OCI-LY3 (cell line): Measurements from ENCODE around the gene SLC38A1.

Source experiments
- H2AFZ ChIP-seq: fragments of 200-600, 300-600 bp; shearing (Covaris generic); 2 replicates; pipeline ENCODE4 v1.6.0; 2014; ENCODE audit warnings: antibody characterized with exemption, low read depth, low read length
- H3K27ac ChIP-seq: fragments of 200-600, 300-600 bp; sonication (generic); 2 replicates; pipeline ENCODE4 v1.5.1; 2014; ENCODE audit warnings: mild to moderate bottlenecking, low read length, moderate library complexity, mixed read lengths
- H3K27me3 ChIP-seq: fragments of 200-600, 300-600 bp; sonication (generic); 2 replicates; pipeline ENCODE4 v1.6.1; 2014; ENCODE audit warnings: low read depth, low read length, mixed read lengths
- H3K36me3 ChIP-seq: fragments of 200-600, 300-600 bp; sonication (generic); replicated peaks from 2 replicates; pipeline ENCODE3; 2014; ENCODE audit warnings: low read depth, low read length, mixed read lengths
- H3K4me1 ChIP-seq: fragments of 300-600, 200-600 bp; sonication (generic); 2 replicates; pipeline ENCODE4 v1.6.1; 2014; ENCODE audit warnings: low read length, mixed read lengths
- H3K4me2 ChIP-seq: fragments of 200-600, 300-600 bp; sonication (generic); 2 replicates; pipeline ENCODE4 v1.6.1; 2014; ENCODE audit warnings: low read length, mixed read lengths
- H3K4me3 ChIP-seq: fragments of 300-600, 200-600 bp; sonication (generic); 2 replicates; pipeline ENCODE4 v1.5.1; 2014; ENCODE audit warnings: antibody characterized with exemption, mild to moderate bottlenecking, low read length, moderate library complexity
- H3K79me2 ChIP-seq: fragments of 300-600, 200-600 bp; shearing (Covaris generic); 2 replicates; pipeline ENCODE4 v1.6.1; 2014; ENCODE audit warnings: mild to moderate bottlenecking, low read length, mixed read lengths
- H3K9ac ChIP-seq: fragments of 300-600, 200-600 bp; shearing (Covaris generic); 2 replicates; pipeline ENCODE4 v1.6.0; 2014; ENCODE audit warnings: mild to moderate bottlenecking, low read length, moderate library complexity
- H3K9me3 ChIP-seq: fragments of 200-600, 300-600 bp; shearing (Covaris generic); 2 replicates; pipeline ENCODE4 v1.6.1; 2014; ENCODE audit warnings: low read length, mixed read lengths; ENCODE audit not compliant: insufficient read depth
- H4K20me1 ChIP-seq: fragments of 200-600, 300-600 bp; sonication (generic); 2 replicates; pipeline ENCODE4 v1.6.1; 2016; ENCODE audit warnings: low read length, mixed read lengths; ENCODE audit not compliant: insufficient read depth
- EZH2phosphoT487 ChIP-seq: fragments of 200-600 bp; shearing (Covaris generic); IDR thresholded peaks from 2 replicates; pipeline ENCODE4 v1.6.1; 2018; ENCODE audit warnings: antibody characterized with exemption, mixed run types, low read depth
- TF ChIP-seq, protein P1 (sequence below): fragments of 200-600, 300-600 bp; sonication (generic); IDR thresholded peaks from 2 replicates; pipeline ENCODE4 v1.5.1; 2014; ENCODE audit warnings: antibody characterized with exemption, low read length, low read depth

SLC38A1 gene

GRCh38 chr12:46244997-46245396 lies 23.8 kb downstream of the SLC38A1 start:
- Histone ChIP-seq H3K27ac (no peak overlapping the region), H3K36me3 (peaks cover 45% of the 10 kb centered on the region), H4K20me1 (peaks cover 69% of the 10 kb centered on the region), H3K4me1 (no peaks in the 10 kb centered on the region), H3K27me3 (no peaks in the 10 kb centered on the region), H3K9me3 (no peaks in the 10 kb centered on the region), H3K4me2 (no peak overlapping the region), H3K9ac (no peak overlapping the region), H2AFZ (no peak overlapping the region), H3K79me2 (peaks cover 98% of the 10 kb centered on the region), H3K4me3 (no peak overlapping the region)
- TF ChIP-seq EZH2phosphoT487 = no peak
- TF ChIP-seq, protein P1, sequence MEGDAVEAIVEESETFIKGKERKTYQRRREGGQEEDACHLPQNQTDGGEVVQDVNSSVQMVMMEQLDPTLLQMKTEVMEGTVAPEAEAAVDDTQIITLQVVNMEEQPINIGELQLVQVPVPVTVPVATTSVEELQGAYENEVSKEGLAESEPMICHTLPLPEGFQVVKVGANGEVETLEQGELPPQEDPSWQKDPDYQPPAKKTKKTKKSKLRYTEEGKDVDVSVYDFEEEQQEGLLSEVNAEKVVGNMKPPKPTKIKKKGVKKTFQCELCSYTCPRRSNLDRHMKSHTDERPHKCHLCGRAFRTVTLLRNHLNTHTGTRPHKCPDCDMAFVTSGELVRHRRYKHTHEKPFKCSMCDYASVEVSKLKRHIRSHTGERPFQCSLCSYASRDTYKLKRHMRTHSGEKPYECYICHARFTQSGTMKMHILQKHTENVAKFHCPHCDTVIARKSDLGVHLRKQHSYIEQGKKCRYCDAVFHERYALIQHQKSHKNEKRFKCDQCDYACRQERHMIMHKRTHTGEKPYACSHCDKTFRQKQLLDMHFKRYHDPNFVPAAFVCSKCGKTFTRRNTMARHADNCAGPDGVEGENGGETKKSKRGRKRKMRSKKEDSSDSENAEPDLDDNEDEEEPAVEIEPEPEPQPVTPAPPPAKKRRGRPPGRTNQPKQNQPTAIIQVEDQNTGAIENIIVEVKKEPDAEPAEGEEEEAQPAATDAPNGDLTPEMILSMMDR = no peak

DNA sequence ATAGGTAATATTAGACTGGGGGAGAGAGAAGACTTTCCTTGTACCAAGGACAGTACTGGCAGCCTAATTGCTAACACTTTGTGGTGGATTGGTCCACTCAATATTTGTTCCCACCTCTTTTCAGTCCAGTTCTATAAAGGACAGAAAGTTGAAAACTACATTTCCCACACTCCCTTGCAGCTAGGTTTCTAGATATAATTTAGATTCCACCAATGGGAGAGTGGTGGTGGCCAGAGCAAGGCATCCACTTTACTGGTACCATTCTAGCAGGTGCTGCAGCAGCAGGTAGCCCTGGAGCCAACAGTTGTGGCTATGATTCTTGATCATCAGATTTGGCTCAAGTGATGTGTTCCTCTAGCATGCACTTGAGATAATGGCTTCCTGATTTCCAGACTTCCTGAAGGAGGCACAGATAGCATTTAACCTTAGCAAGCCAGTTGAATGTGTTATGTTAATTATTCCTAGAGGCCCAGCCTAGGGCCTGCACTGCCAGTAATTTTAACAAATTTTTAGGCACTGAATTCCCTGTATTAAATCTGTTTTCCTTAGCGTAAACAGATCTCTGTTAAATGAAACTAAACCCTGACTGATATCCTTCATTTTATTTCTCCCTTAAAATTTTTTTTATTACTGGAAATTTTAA lies 24.4 kb downstream of the SLC38A1 start:
- no peak for TF ChIP-seq EZH2phosphoT487
- TF ChIP-seq, protein P1 = no peak
- Histone ChIP-seq H3K79me2 (peaks cover 98% of the 10 kb centered on the region), H3K9me3 (no peaks in the 10 kb centered on the region), H3K4me2 (no peak overlapping the region), H4K20me1 (peaks cover 69% of the 10 kb centered on the region), H3K36me3 (peaks cover 51% of the 10 kb centered on the region), H3K9ac (no peak overlapping the region), H3K4me3 (no peak overlapping the region), H2AFZ (no peak overlapping the region), H3K4me1 (no peaks in the 10 kb centered on the region), H3K27ac (no peak overlapping the region), H3K27me3 (no peaks in the 10 kb centered on the region)

- TF ChIP-seq, protein P1 = no peak
- no peak for TF ChIP-seq EZH2phosphoT487
- H3K4me2 ChIP-seq = no peak overlapping the region
- no peaks in the 10 kb centered on the region for H3K9me3 ChIP-seq
- H2AFZ ChIP-seq = no peak overlapping the region
- no peaks in the 10 kb centered on the region for H3K27me3 ChIP-seq
- peaks cover 97% of the 10 kb centered on the region for H3K79me2 ChIP-seq
- no peak overlapping the region for H3K27ac ChIP-seq
- H4K20me1 ChIP-seq = peaks cover 81% of the 10 kb centered on the region
- no peaks in the 10 kb centered on the region for H3K4me1 ChIP-seq
- H3K9ac ChIP-seq = no peak overlapping the region
- H3K4me3 ChIP-seq = no peak overlapping the region
- H3K36me3 ChIP-seq = peaks cover 65% of the 10 kb centered on the region
These were observed 26.3 kb downstream of the SLC38A1 start for GRCh38 chr12:46242569-46242968.

DNA sequence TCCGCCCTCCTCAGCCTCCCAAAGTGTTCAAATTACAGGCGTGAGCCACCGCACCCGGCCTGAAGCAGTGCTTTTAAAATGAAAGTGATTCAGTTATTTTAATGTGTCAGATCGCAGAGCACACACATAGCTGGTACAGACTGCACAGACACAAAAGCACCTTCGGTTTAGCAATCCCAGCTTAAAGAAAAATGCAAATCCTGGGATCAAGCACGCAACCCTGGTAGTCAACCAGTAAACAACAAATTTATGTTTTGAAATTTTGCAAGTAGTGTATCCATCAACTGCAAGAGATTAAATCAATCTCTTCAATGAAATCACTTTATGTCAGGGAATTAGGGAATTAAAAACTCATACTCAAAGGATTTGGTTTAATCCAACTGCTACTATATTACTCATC lies 28.4 kb downstream of the SLC38A1 start:
- H3K27ac ChIP-seq = no peak overlapping the region
- peaks cover 80% of the 10 kb centered on the region for H4K20me1 ChIP-seq
- no peaks in the 10 kb centered on the region for H3K9me3 ChIP-seq
- TF ChIP-seq, protein P1 = no peak
- no peak for TF ChIP-seq EZH2phosphoT487
- H3K4me3 ChIP-seq = no peak overlapping the region
- H3K9ac ChIP-seq = no peak overlapping the region
- H2AFZ ChIP-seq = no peak overlapping the region
- no peaks in the 10 kb centered on the region for H3K4me1 ChIP-seq
- no peak overlapping the region for H3K4me2 ChIP-seq
- peaks cover 97% of the 10 kb centered on the region for H3K79me2 ChIP-seq
- H3K27me3 ChIP-seq = no peaks in the 10 kb centered on the region
- peaks cover 75% of the 10 kb centered on the region for H3K36me3 ChIP-seq
